DND-41 (cell line): ENCODE measurements around the gene CYTH3.

ENCODE experiments used
- CTCF ChIP-seq: IDR thresholded peaks from 2 replicates; pipeline ENCODE4 v1.5.1; 2012; ENCODE audit warnings: borderline replicate concordance, low read length, moderate library complexity, mild to moderate bottlenecking; ENCODE audit not compliant: poor library complexity, severe bottlenecking; ENCODE audit errors: extremely low read depth
- EZH2 ChIP-seq: IDR thresholded peaks from 3 replicates; pipeline ENCODE4 v1.6.1; 2012; ENCODE audit warnings: borderline replicate concordance, low read depth, mild to moderate bottlenecking, moderate library complexity, low read length, inconsistent platforms; ENCODE audit not compliant: severe bottlenecking

- TF ChIP-seq CTCF: no peak
- no peak for TF ChIP-seq EZH2
These were observed 28.4 kb downstream of the CYTH3 start for GRCh38 chr7:6244021-6244420.
